Natural killer cell (primary cell): ENCODE measurements around the gene LRRC3C. TPM values are rescaled to one million over a fixed set of nuclear protein-coding genes. Genes with fewer than 3 reads are reported as not detected.

Source experiments
- ATAC-seq, 3 donors: fragments of 150-1000 bp in 2 of 3; fragments of 200-7000 bp in 1 of 3; cut with Tn5 transposase; 1 replicate in 1 of 3; 2 replicates in 2 of 3; pipeline ENCODE4 v1.10.0; 2021; ENCODE audit warnings: mild to moderate bottlenecking in 2 of 3, moderate library complexity in 2 of 3
- DNase-seq, 2 donors: peaks; one replicate each; pipeline versions ENCODE4 v3.0.0 to v3.0.0-alpha.2; 2013 to 2021; ENCODE audit warnings: mixed read lengths in 1 of 2
- H3K27ac ChIP-seq: one replicate; pipeline ENCODE4 v1.5.1; 2013; ENCODE audit warnings: mild to moderate bottlenecking, low read length
- H3K27me3 ChIP-seq: one replicate; pipeline ENCODE4 v1.6.1; 2013; ENCODE audit warnings: low read length; ENCODE audit not compliant: control insufficient read depth, insufficient read depth
- H3K36me3 ChIP-seq: one replicate; pipeline ENCODE4 v1.6.1; 2013; ENCODE audit warnings: low read length; ENCODE audit not compliant: control insufficient read depth, insufficient read depth
- H3K4me1 ChIP-seq: one replicate; pipeline ENCODE4 v1.6.1; 2013; ENCODE audit warnings: low read length; ENCODE audit not compliant: control insufficient read depth, insufficient read depth
- H3K4me3 ChIP-seq: one replicate; pipeline ENCODE4 v1.5.1; 2013; ENCODE audit warnings: low read length
- H3K9me3 ChIP-seq: one replicate; pipeline ENCODE4 v1.6.1; 2013; ENCODE audit warnings: low read length; ENCODE audit not compliant: control insufficient read depth, insufficient read depth
- H3K27ac Mint-ChIP-seq, 2 donors: one replicate each; pipeline ENCODE4 v1.8.0; 2022; ENCODE audit warnings: mild to moderate bottlenecking in 2 of 2, mixed read lengths in 2 of 2, moderate library complexity in 1 of 2
- H3K27me3 Mint-ChIP-seq, 2 donors: one replicate each; pipeline ENCODE4 v1.8.0; 2022; ENCODE audit warnings: low read depth in 2 of 2, mixed read lengths in 2 of 2
- H3K36me3 Mint-ChIP-seq: one replicate; pipeline ENCODE4 v1.8.0; 2022; ENCODE audit warnings: mixed read lengths
- H3K4me1 Mint-ChIP-seq, 2 donors: one replicate each; pipeline ENCODE4 v1.8.0; 2022; ENCODE audit warnings: mixed read lengths in 2 of 2
- H3K4me3 Mint-ChIP-seq: one replicate; pipeline ENCODE4 v1.8.0; 2022; ENCODE audit warnings: mild to moderate bottlenecking, moderate library complexity, mixed read lengths
- H3K9me3 Mint-ChIP-seq, 2 donors: one replicate each; pipeline ENCODE4 v1.8.0; 2022; ENCODE audit warnings: mixed read lengths in 2 of 2
- CTCF ChIP-seq: fragments of 200-600 bp; IDR thresholded peaks from one replicate; pipeline ENCODE4 v1.8.0; 2022; ENCODE audit warnings: antibody characterized with exemption
- WGBS: methylation state at CpG from one replicate; pipeline ENCODE4 v1.1.7; 2013; ENCODE audit warnings: missing lambda C conversion rate; ENCODE audit not compliant: insufficient coverage; 5-methylcytosine and 5-hydroxymethylcytosine counted together
- intact Hi-C: fragments of 100-400 bp; cut with micrococcal nuclease; formaldehyde crosslinking; loops from one replicate; pipeline ENCODE4 v1.14.2; 2022
- total RNA-seq, 4 donors: library from RNA; stranded (reverse); fragments of 120-200 nt in 1 of 4; gene quantifications; one replicate each; pipeline versions ENCODE4 v1.2.3 to v1.2.4, GENCODE V29; 2013 to 2022

LRRC3C gene
- total RNA-seq, 3 donors from 2014 or later (not counting 1 experiment from before 2014, with no cell fraction given) = not detected

GRCh38 chr17:39903158-39903884, 24.2 kb upstream of the LRRC3C start:
- Mint-ChIP-seq H3K4me3 (peak overlapping the region; percentile 49), H3K27ac (peak overlapping the region; percentile 68 to 71), H3K9me3 (no peaks in the 10 kb centered on the region), H3K36me3 (peaks cover 8% of the 10 kb centered on the region), H3K27me3 (no peaks in the 10 kb centered on the region), H3K4me1 (peaks cover 20 to 29% of the 10 kb centered on the region in 2 donors)
- H3K4me1 ChIP-seq = peaks cover 19% of the 10 kb centered on the region
- no peak for TF ChIP-seq CTCF
- 78% methylated on average over 3 of the region's 4 CpGs for WGBS
- no peak overlapping the region for H3K4me3 ChIP-seq
- intact Hi-C loops = no loop called here
- no peaks in the 10 kb centered on the region for H3K27me3 ChIP-seq
- H3K9me3 ChIP-seq = no peaks in the 10 kb centered on the region
- H3K36me3 ChIP-seq = no peaks in the 10 kb centered on the region
- peak overlapping the region; percentile 1 for H3K27ac ChIP-seq
- ATAC-seq (peak; percentile 70 to 86 (median 79)), DNase-seq (peak in 1 of 2 donors; percentile 33)

- Mint-ChIP-seq H3K27ac (peak overlapping the region in 1 of 2 donors; percentile 32), H3K4me3 (no peak overlapping the region), H3K4me1 (peaks cover 20 to 29% of the 10 kb centered on the region in 2 donors), H3K9me3 (no peaks in the 10 kb centered on the region), H3K36me3 (peaks cover 8% of the 10 kb centered on the region), H3K27me3 (no peaks in the 10 kb centered on the region)
- TF ChIP-seq CTCF = no peak
- Histone ChIP-seq H3K27me3 (no peaks in the 10 kb centered on the region), H3K4me1 (peaks cover 19% of the 10 kb centered on the region), H3K36me3 (peaks cover 3% of the 10 kb centered on the region), H3K27ac (no peak overlapping the region), H3K9me3 (no peaks in the 10 kb centered on the region), H3K4me3 (no peak overlapping the region)
- intact Hi-C loops = no loop called here
- ATAC-seq (no peak), DNase-seq (no peak)
- WGBS = 97% methylated on average over 3 of the region's 3 CpGs
These were observed 22.6 kb upstream of the LRRC3C start for GRCh38 chr17:39904990-39905288.

GRCh38 chr17:39908789-39909352, 18.7 kb upstream of the LRRC3C start:
- Histone ChIP-seq H3K4me1 (peaks cover 5% of the 10 kb centered on the region), H3K4me3 (no peak overlapping the region), H3K36me3 (peaks cover 10% of the 10 kb centered on the region), H3K9me3 (no peaks in the 10 kb centered on the region), H3K27ac (no peak overlapping the region), H3K27me3 (no peaks in the 10 kb centered on the region)
- peaks cover 12 to 20% of the 10 kb centered on the region in 2 donors for H3K4me1 Mint-ChIP-seq
- intact Hi-C loops = no loop called here
- H3K4me3 Mint-ChIP-seq = no peak overlapping the region
- no peaks in the 10 kb centered on the region for H3K27me3 Mint-ChIP-seq
- no peak for TF ChIP-seq CTCF
- no peak overlapping the region for H3K27ac Mint-ChIP-seq
- WGBS = 97% methylated on average over 6 of the region's 6 CpGs
- H3K9me3 Mint-ChIP-seq = no peaks in the 10 kb centered on the region
- peaks cover 23% of the 10 kb centered on the region for H3K36me3 Mint-ChIP-seq
- ATAC-seq = no peak
- no peak for DNase-seq
